H1 (cell line): ENCODE data around the gene C1orf87. TPM values are rescaled to one million over a fixed set of nuclear protein-coding genes. Genes with fewer than 3 reads are reported as not detected.

Experiments used
- BACH1 ChIP-seq: IDR thresholded peaks from 2 replicates; pipeline ENCODE4 v1.6.1; 2012; ENCODE audit warnings: low read length, improper control_type of control experiment
- CHD2 ChIP-seq: IDR thresholded peaks from 2 replicates; pipeline ENCODE4 v1.6.1; 2012; ENCODE audit warnings: low read length, improper control_type of control experiment
- EZH2 ChIP-seq: fragments of 200-600 bp; sonication (generic); IDR thresholded peaks from 2 replicates; pipeline ENCODE4 v1.7.1; 2012; ENCODE audit warnings: low read depth, mild to moderate bottlenecking, moderate library complexity, low read length, inconsistent platforms; ENCODE audit not compliant: severe bottlenecking
- SP2 ChIP-seq: IDR thresholded peaks from 2 replicates; pipeline ENCODE4 v1.6.1; 2012; ENCODE audit warnings: mild to moderate bottlenecking, low read length, inconsistent platforms
- SRF ChIP-seq: IDR thresholded peaks from 2 replicates; pipeline ENCODE4 v1.6.1; 2011; ENCODE audit warnings: mild to moderate bottlenecking, low read depth, low read length, moderate library complexity
- polyA plus RNA-seq, 7 experiments: library from polyadenylated mRNA; depleted of rRNA in 3 of 7; stranded (reverse) in 5 of 7; unstranded in 2 of 7; fragments of >200 nt in 5 of 7; fragments of 200-250 nt in 2 of 7; gene quantifications; 1 replicate in 5 of 7; 2 replicates in 1 of 7; 4 replicates in 1 of 7; pipeline versions ENCODE4 v1.2.1 to v1.2.3, GENCODE V29; 2011 to 2013; ENCODE audit warnings: missing spikeins in 2 of 7, mixed read lengths in 2 of 7
- total RNA-seq: library from RNA; stranded (reverse); fragmentation: NEBNext Ultra II Directional; extraction: Animal tissue kit (Norgen Biotek cat#: 25700); gene quantifications from 2 replicates; pipeline ENCODE4 v1.2.1, GENCODE V29; 2021
- TF ChIP-seq, protein P1 (sequence below): IDR thresholded peaks from 2 replicates; pipeline ENCODE4 v1.6.1; 2012; ENCODE audit warnings: inconsistent platforms

Gene C1orf87
- total and polyA plus RNA-seq, 2 of the 8 experiments (the other 6 are each of a cell fraction or from before 2014, with no cell fraction given): 0.41 TPM; not detected in 1

DNA sequence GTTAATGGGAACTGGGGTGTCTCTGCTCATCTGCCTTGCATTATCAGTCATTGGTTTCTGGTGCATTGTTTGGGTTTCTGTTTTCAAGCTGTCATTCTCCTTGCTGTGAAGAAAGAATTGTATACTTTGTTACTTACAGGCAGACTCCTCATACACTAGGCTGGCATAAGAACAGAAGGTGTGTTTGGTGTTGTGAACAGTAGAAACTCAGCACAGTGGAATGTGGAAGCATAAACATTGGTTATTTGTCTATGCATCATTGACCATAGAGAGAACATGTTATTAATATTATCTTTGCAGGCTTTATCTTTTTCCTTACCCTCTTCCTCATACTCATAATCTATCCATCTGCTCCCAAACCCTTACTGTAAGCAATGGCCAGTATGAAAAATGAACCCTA lies 18.2 kb downstream of the C1orf87 start (continued):
- no peak for TF ChIP-seq EZH2
- no peak for TF ChIP-seq CHD2
- TF ChIP-seq SRF: no peak
- no peak for TF ChIP-seq SP2
- TF ChIP-seq, protein P1, sequence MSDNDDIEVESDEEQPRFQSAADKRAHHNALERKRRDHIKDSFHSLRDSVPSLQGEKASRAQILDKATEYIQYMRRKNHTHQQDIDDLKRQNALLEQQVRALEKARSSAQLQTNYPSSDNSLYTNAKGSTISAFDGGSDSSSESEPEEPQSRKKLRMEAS: no peak
- no peak for TF ChIP-seq BACH1
